Hypothalamus (tissue), 51 donors: ENCODE data around the gene LRRC32.

Experiments used
- DNase-seq, 51 donors: peaks; one replicate each; lab custom pipeline; 2025; lab: John Stamatoyannopoulos, UW

Gene LRRC32

GRCh38 chr11:76700177-76701100, 29.9 kb upstream of the LRRC32 start:
- DNase-seq = no peak

GRCh38 chr11:76699451-76700091, 29.0 kb upstream of the LRRC32 start:
- DNase-seq = no peak

- DNase-seq = no peak
Observed at GRCh38 chr11:76698321-76699043, 27.9 kb upstream of the LRRC32 start.

- DNase-seq = no peak
Observed at GRCh38 chr11:76696756-76697155, 26.2 kb upstream of the LRRC32 start.

GRCh38 chr11:76695771-76696170, 25.2 kb upstream of the LRRC32 start:
- peak in 1 of 51 donors; percentile 7 for DNase-seq

GRCh38 chr11:76695133-76695532, 24.6 kb upstream of the LRRC32 start:
- no peak for DNase-seq

- no peak for DNase-seq
Observed at GRCh38 chr11:76694664-76695063, 24.1 kb upstream of the LRRC32 start.

GRCh38 chr11:76693806-76694205, 23.3 kb upstream of the LRRC32 start:
- DNase-seq = no peak

- no peak for DNase-seq
Observed at GRCh38 chr11:76692956-76693355, 22.4 kb upstream of the LRRC32 start.

- no peak for DNase-seq
Observed at GRCh38 chr11:76691655-76692054, 21.1 kb upstream of the LRRC32 start.

- no peak for DNase-seq
Observed at GRCh38 chr11:76690736-76691135, 20.2 kb upstream of the LRRC32 start.

- no peak for DNase-seq
Observed at GRCh38 chr11:76689313-76690260, 19.0 kb upstream of the LRRC32 start.

GRCh38 chr11:76688146-76688545, 17.6 kb upstream of the LRRC32 start:
- no peak for DNase-seq

GRCh38 chr11:76686261-76687079, 15.9 kb upstream of the LRRC32 start:
- DNase-seq = no peak

- DNase-seq = no peak
Observed at GRCh38 chr11:76685831-76686230, 15.3 kb upstream of the LRRC32 start.

GRCh38 chr11:76685237-76685636, 14.7 kb upstream of the LRRC32 start:
- no peak for DNase-seq

GRCh38 chr11:76684516-76684915, 14.0 kb upstream of the LRRC32 start:
- DNase-seq = no peak

GRCh38 chr11:76683161-76684095, 12.9 kb upstream of the LRRC32 start:
- no peak for DNase-seq
